Transverse colon (tissue), 4 donors: ENCODE data around the gene SCG3.

Experiments
- EP300 ChIP-seq: sonication (generic); formaldehyde crosslinking; IDR thresholded peaks from one replicate; pipeline ENCODE4 v1.6.1; 2017; ENCODE audit warnings: antibody characterized with exemption, low read depth
- POLR2AphosphoS5 ChIP-seq, 3 donors: sonication (generic); formaldehyde crosslinking; IDR thresholded peaks; one replicate each; pipeline ENCODE4 v1.6.1; 2016; ENCODE audit warnings: antibody characterized with exemption in 3 of 3
- TF ChIP-seq, protein P1 (sequence below), 5 experiments: fragments of 200-600 bp in 3 of 5; fragments of 450-650 bp in 2 of 5; sonication (generic) in 3 of 5; IDR thresholded peaks; 1 replicate in 2 of 5; 2 replicates in 3 of 5; pipeline ENCODE4 v1.5.1; 2016 to 2017; ENCODE audit warnings: antibody characterized with exemption in 5 of 5, inconsistent platforms in 3 of 5, mild to moderate bottlenecking in 2 of 5, moderate library complexity in 1 of 5

DNA sequence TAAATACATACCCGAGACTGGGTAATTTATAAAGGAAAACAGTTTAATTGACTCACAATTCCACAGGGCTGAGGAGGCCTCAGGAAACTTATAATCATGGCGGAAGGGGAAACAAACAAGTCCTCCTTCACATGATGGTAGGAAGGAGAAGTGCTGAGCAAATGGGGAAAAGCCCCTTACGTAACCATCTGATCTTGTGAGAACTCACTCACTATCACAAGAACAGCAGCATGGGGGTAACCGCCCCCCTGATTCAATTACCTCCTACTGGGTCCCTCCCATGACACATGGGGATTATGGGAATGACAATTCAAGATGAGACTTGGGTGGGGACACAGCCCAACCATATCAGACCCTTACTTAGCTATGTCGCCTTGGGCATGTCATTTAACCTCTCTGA lies 27.7 kb downstream of the SCG3 start:
- TF ChIP-seq, protein P1, sequence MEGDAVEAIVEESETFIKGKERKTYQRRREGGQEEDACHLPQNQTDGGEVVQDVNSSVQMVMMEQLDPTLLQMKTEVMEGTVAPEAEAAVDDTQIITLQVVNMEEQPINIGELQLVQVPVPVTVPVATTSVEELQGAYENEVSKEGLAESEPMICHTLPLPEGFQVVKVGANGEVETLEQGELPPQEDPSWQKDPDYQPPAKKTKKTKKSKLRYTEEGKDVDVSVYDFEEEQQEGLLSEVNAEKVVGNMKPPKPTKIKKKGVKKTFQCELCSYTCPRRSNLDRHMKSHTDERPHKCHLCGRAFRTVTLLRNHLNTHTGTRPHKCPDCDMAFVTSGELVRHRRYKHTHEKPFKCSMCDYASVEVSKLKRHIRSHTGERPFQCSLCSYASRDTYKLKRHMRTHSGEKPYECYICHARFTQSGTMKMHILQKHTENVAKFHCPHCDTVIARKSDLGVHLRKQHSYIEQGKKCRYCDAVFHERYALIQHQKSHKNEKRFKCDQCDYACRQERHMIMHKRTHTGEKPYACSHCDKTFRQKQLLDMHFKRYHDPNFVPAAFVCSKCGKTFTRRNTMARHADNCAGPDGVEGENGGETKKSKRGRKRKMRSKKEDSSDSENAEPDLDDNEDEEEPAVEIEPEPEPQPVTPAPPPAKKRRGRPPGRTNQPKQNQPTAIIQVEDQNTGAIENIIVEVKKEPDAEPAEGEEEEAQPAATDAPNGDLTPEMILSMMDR (IDR thresholded peaks at IDR 0.05) = no peak
- TF ChIP-seq POLR2AphosphoS5 (IDR thresholded peaks at IDR 0.05) (no peak), EP300 (no peak)
